Measurements from ENCODE around the gene PITPNC1.

The PITPNC1 gene

GRCh38 chr17:67347826-67348225, 29.3 kb upstream of the PITPNC1 start:
- no peak for DNase-seq (ENCODE audit: low spot score)
- TF ChIP-seq CTCF (IDR thresholded peaks at IDR 0.05; ENCODE audit: extremely low read depth, insufficient read depth, missing control alignments) = no peak
- in situ Hi-C loops (cut with MboI; ENCODE audit: low pct_unique_long_range_greater_than_20kb, low sequenced_read_pairs, unreplicated experiment) = no loop called here

GRCh38 chr17:67349420-67349819, 27.7 kb upstream of the PITPNC1 start:
- in situ Hi-C loops (cut with MboI; ENCODE audit: low pct_unique_long_range_greater_than_20kb, low sequenced_read_pairs, unreplicated experiment) = no loop called here
- TF ChIP-seq CTCF (IDR thresholded peaks at IDR 0.05; ENCODE audit: extremely low read depth, insufficient read depth, missing control alignments) = no peak
- no peak for DNase-seq (ENCODE audit: low spot score)

GRCh38 chr17:67353161-67353560, 23.9 kb upstream of the PITPNC1 start:
- no peak for DNase-seq (ENCODE audit: low spot score)
- TF ChIP-seq CTCF (IDR thresholded peaks at IDR 0.05; ENCODE audit: extremely low read depth, insufficient read depth, missing control alignments) = no peak
- in situ Hi-C loops (cut with MboI; ENCODE audit: low pct_unique_long_range_greater_than_20kb, low sequenced_read_pairs, unreplicated experiment) = no loop called here

- in situ Hi-C loops (cut with MboI; ENCODE audit: low pct_unique_long_range_greater_than_20kb, low sequenced_read_pairs, unreplicated experiment) = no loop called here
- no peak for DNase-seq (ENCODE audit: low spot score)
- no peak for TF ChIP-seq CTCF (IDR thresholded peaks at IDR 0.05; ENCODE audit: extremely low read depth, insufficient read depth, missing control alignments)
Observed at GRCh38 chr17:67353929-67354574, 23.0 kb upstream of the PITPNC1 start.

GRCh38 chr17:67358612-67359011, 18.5 kb upstream of the PITPNC1 start:
- in situ Hi-C loops (cut with MboI; ENCODE audit: low pct_unique_long_range_greater_than_20kb, low sequenced_read_pairs, unreplicated experiment) = no loop called here
- TF ChIP-seq CTCF (IDR thresholded peaks at IDR 0.05; ENCODE audit: extremely low read depth, insufficient read depth, missing control alignments) = no peak
- no peak for DNase-seq (ENCODE audit: low spot score)

GRCh38 chr17:67359960-67360791, 16.9 kb upstream of the PITPNC1 start:
- in situ Hi-C loops (cut with MboI; ENCODE audit: low pct_unique_long_range_greater_than_20kb, low sequenced_read_pairs, unreplicated experiment) = no loop called here
- no peak for TF ChIP-seq CTCF (IDR thresholded peaks at IDR 0.05; ENCODE audit: extremely low read depth, insufficient read depth, missing control alignments)
- DNase-seq (ENCODE audit: low spot score) = peak; percentile 42
